HG02852 (cell line): ENCODE results near the gene PLPP1.

Source experiments
- ATAC-seq: cut with Tn5 transposase; IDR thresholded peaks from one replicate; pipeline ENCODE4 v1.9.1; 2021; ENCODE audit warnings: mild to moderate bottlenecking, moderate library complexity; ENCODE audit not compliant: unreplicated experiment

PLPP1 gene

DNA sequence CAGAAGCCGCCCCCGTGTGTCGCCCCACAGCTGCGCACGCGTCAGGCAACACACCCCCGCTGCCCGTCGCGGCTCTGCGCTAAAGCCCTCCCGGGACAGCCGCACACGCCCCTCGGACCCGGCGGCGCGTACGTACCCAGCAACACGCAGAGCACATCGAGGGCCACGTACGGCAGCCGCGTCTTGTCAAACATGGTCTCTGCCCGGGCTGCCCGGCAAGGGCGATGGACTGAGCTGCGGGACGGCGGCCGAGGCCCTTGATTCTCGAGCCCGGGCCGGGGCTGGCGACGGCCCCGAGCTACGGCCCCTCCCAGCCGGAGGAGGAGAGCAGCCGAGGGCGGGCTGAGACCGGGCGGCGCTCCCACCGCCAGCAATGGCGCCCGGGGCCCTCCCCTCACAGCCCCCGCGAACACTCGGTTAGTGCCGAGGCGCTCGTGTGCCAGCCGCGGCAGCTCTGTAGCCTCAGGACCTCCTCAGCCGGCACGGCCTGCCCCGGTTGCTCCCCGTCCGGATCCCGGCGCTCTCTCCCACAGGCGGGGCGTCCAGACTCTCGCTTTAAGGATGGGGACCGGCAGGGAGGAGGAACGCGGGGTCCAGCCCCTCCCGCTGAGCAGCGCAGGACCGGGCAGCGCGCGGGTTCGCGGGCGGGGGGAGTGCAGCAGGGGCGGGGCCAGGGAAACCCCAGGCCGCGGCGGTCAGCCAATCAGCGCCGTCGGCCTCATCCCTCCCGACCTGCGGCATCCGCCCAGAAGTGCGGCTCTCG, at the start of gene PLPP1:
TSS of gene PLPP1 (minus strand) at position 529 of the 763 bp plus-strand sequence. CDS start at position 194, 335 bp downstream.
- peak; percentile 77 for ATAC-seq

- no peak for ATAC-seq
These were observed 48.8 kb upstream of the PLPP1 start for GRCh38 chr5:55583578-55583977.

- ATAC-seq: no peak
These were observed 47.5 kb upstream of the PLPP1 start for GRCh38 chr5:55582256-55582655.

GRCh38 chr5:55580042-55580441, 45.3 kb upstream of the PLPP1 start:
- no peak for ATAC-seq

GRCh38 chr5:55578771-55579170, 44.0 kb upstream of the PLPP1 start:
- ATAC-seq: no peak

DNA sequence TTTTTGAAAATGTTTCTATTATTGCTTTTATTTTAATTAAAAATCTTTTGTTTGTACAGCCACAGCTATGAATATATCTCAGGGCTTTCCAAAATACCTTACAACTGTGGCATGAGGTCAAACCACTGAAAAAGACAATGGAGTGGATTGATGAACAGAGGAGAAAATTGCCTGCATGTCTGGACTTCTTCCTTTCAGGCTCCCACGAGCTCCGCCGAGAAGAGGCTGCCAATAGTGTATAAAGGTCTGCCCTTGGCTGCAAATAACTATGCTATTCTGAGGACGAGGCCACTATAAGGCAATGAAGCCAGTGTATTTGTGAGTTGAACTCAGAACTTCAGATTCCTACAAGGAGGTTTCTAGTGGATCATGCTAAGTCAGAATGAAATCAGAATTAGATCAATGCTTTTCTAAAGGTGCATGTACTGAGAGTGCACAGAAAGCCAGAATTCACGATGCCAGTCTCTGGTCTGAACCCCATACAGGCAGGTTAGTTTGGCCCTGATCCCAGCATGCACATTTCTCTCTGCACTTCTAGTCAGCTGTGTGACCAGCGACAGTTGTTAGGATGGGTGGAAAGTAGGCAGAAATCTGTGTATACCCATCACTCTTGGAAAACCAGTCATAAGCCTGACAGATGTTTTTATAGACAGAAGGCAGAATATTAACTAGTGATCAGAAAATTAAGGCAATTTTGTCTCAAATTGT, 42.7 kb upstream of the PLPP1 start:
- no peak for ATAC-seq

GRCh38 chr5:55576661-55577060, 41.9 kb upstream of the PLPP1 start:
- ATAC-seq: no peak

DNA sequence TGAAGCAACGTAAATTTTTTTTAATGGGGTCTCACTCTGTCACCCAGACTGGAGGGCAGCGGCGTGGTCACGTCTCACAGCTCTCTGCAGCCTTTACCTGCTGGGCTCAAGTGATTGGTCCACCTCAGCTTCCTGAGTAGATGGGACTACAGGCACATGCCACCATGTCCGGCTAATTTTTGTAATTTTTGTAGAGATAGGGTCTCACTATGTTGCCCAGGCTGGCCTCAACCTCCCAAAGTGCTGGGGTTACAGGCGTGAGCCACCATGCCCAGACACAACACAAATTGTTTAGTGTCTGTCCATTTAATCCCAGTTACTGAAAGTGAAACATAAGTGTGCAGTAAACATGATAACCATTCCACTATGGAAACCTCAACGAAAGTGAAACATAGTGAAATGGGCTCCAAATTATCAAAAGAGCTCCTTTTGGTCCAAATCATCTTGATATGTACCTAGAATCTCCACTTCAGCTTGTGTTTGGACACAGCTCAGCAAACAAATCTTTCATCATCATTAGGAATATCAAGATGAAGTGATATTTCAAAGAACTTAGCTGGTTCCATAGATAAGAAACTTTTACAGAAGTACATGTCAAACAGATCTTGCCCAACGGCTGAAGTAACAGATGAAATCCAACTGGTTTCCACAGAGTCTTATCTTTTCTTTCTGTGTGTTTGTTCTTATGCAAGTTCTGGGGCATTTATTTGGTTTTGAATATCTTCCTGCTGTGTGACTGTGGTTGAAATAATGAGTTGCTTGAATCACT, 41.2 kb upstream of the PLPP1 start:
- no peak for ATAC-seq

DNA sequence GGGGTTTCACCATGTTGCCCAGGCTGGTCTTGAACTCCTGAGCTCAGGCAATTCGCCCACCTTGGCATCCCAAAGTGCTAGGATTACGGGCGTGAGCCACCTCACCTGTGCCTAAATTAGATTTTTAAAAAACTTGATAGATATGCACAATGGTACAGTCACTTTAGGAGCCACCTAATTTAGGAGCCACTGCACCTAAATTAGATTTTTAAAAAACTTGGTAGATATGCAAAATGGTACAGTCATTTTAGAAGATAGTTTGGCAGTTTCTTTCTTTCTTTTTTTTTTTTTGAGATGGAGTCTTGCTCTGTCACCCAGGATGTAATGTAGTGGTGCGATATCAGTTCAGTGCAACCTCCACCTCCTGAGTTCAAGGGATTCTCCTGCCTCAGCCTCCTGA, 37.8 kb upstream of the PLPP1 start:
- ATAC-seq: no peak

DNA sequence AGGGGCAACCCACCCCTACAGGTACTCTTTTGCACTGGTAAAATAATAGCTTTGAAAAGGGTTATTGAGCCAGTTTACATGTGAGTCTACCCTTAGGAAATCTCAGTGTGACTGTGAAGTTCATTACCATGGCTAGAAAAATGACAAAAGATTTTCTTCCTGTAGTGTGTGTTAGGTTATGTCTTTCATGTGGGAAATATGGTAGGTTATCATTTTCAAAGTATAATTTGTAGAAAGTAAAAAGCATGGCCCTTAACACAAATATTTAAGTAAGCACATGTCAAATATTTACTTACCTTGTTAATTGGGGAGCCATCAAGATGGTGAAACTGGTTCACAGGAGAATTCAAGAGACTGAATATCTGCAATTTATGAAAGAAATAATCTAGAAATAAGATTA, 37.3 kb upstream of the PLPP1 start:
- no peak for ATAC-seq

- ATAC-seq: no peak
These were observed 35.8 kb upstream of the PLPP1 start for GRCh38 chr5:55570570-55570969.

GRCh38 chr5:55570026-55570425, 35.3 kb upstream of the PLPP1 start:
- ATAC-seq: no peak

DNA sequence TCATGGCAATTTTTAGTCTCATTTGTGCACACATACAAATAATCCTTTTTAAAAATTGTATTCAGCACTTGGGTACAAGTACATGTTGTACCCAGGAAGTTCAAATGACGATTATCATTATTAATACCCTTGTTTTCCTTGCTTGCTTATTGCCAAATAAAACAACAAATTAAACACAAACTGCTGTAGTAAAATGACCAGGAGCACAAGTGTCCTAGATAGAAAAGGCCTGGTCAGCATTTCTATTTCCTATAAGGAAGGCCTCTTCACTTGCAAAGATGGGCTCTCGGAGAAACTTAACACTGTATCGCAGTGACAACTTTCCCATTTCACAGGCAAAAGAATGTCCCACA, 34.7 kb upstream of the PLPP1 start:
- no peak for ATAC-seq

DNA sequence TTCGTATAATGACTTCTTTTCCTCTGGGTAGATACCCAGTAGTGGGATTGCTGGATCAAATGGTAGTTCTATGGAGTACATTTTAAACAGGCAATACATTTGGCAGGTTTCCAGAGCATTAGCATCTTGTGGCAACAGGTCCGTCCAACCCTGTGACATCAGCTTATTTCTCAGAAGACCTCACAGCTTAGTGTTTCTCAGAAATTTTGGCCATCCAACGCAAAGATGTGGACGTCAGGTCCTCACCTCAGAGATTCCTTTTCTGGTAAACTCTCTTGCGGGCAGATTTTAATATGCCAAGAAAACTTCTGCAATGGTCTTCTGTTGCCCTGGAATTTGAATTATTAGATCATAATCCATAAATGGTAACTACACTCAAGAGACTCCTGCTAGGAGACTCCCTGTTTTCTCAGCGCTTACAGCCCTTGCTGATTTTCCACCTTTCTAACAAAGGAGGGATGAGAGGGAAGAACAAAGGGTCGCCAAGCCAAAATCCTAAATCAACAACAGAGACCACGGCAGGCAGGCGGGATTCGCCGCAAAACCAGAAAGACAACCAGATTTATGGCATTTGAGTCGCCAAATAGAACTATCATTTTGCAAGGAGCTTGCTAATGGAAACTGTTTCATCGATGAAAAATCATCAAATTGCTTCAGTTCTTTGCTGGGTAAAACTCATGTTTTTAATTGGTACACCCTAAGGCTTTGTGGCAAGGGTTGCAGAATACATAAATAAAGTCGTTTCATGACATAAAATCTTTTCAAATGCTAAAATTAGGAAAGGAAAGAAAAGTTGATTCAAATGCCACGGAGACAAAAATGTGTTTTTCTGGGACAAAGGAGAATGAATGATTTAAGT, 34.1 kb upstream of the PLPP1 start:
- ATAC-seq: no peak

GRCh38 chr5:55564721-55565120, 30.0 kb upstream of the PLPP1 start:
- peak; percentile 57 for ATAC-seq

DNA sequence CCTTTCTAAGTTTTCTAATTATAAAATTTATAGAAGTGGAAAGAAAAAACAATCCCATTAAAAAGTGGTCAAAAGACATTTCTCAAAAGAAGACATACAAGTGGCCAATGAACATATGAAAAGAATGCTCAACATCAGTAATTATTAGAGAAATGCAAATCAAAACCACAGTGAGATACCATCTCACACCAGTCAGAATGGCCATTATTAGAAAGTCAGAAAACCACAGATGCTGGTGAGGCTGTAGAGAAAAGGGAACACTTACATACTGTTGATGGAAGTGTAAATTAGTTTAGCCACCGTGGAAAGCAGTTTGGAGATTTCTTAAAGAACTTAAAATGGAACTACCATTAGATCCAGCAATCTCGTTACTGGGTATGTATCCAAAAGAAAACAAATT, 23.7 kb upstream of the PLPP1 start:
- no peak for ATAC-seq

GRCh38 chr5:55557123-55557522, 22.4 kb upstream of the PLPP1 start:
- ATAC-seq: no peak

DNA sequence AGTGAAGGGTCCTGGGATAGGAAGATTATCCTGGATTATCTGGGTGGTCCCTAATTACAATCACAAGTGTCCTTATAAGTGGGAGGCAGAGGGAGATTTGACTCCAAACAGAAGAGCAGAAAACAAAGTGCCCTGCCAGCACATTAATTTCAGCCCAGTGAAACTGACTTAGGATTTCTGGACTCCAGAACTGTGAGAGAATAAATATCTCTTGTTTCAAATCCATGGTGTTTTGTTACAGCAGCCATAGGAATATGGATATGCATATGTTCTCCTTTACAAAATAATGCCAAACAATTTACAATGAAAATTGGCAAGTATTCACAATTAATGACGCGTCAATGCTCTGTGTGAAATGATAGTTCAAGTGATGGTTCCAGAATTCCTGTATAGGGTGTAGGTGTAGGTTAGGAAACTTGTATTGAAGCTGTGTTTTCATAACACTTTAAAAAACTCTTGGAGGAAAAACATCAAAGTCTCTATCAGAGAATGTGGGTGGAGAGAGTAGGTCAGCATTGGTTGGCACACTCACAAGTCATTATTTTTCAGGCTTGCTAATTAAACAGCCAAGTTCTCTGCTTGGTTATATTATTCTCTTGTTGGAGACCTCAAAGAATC, 19.9 kb upstream of the PLPP1 start:
- ATAC-seq: no peak

DNA sequence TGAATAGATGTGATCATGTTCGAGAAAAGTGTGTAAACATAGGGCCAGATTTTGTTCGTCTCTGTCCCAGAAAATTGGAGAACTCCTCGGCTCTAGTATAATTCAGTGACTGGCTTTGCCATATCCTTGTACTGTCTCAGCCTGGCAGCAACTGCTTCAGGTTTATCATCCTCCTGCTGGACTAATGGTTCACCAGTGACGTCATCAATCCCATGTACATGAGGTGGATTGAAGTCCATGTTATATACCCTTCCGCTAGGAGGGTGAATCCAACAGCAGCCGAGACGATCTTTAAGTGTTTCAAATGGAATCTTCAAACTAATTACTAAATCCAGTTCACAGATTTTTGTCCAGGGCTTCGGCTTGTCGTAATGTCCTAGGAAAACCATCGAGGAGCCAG, 17.1 kb upstream of the PLPP1 start:
- ATAC-seq: no peak

DNA sequence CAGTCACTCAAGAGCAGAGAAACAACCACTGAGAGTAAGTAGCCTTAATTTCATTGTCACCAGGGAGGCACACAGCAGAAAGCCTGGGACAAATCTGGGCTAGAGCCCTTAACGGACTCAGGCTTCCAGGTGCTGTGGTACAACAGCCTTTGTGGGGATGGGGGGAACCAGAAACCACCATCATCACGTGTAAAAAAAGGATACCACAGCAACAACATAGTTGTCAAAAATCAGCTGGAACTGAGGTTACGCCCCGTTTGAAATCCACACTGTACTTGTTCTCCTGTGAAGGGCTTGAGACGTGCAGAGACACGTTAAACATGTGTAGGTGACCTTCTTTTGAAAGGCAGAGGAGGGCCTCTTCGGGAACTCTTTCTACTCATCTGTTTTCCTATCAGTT, 16.6 kb upstream of the PLPP1 start:
- ATAC-seq: no peak
